Endothelial cell of umbilical vein (primary cell): ENCODE measurements around the gene FGFR4. TPM values are rescaled to one million over a fixed set of nuclear protein-coding genes. Genes with fewer than 3 reads are reported as not detected.

ENCODE experiments used
- BruUV-seq: library from RNA; stranded (reverse); fragments of 400-500 nt; replicated peaks from 2 replicates; lab custom pipeline; 2021; lab: Mats Ljungman, UMichigan
- CTCF ChIA-PET: fragments of 300-600, 350-600 bp; sonication (Branson Sonifier 250); formaldehyde crosslinking; loops from one replicate; lab custom pipeline; 2021; ENCODE audit warnings: antibody characterized with exemption, inconsistent platforms; lab: Charles Lee
- POLR2A ChIA-PET: fragments of 300-600, 350-600 bp; sonication (Branson Sonifier 250); formaldehyde crosslinking; loops from one replicate; lab custom pipeline; 2021; ENCODE audit warnings: antibody characterized with exemption, inconsistent platforms; lab: Charles Lee
- DNase-seq: peaks from one replicate; pipeline ENCODE4 v3.0.0-alpha.2; 2011; ENCODE audit warnings: low read depth, low spot score
- FAIRE-seq: peaks from 2 replicates; lab custom pipeline; 2011; peaks lifted over from hg19 to GRCh38; lab: Jason Lieb, UNC
- H2AFZ ChIP-seq: 2 replicates; pipeline ENCODE4 v1.6.0; 2012; ENCODE audit warnings: low read depth, low read length, control low read depth, inconsistent platforms
- H3K27ac ChIP-seq: 2 replicates; pipeline ENCODE4 v1.5.1; 2011; ENCODE audit warnings: low read depth, mild to moderate bottlenecking, control low read depth, low read length, moderate library complexity; ENCODE audit not compliant: insufficient read depth
- H3K27me3 ChIP-seq, 2 experiments: 2 replicates each; pipeline versions ENCODE4 v1.6.0 to v1.6.1; 2011; ENCODE audit warnings: low read length in 2 of 2, mixed read lengths in 1 of 2; ENCODE audit not compliant: control insufficient read depth in 2 of 2, insufficient read depth in 2 of 2
- H3K36me3 ChIP-seq, 2 experiments: 2 replicates in 1 of 2; 3 replicates in 1 of 2; pipeline ENCODE4 v1.5.1; 2011; ENCODE audit warnings: low read length in 2 of 2, mild to moderate bottlenecking in 1 of 2, moderate library complexity in 1 of 2; ENCODE audit not compliant: control insufficient read depth in 2 of 2, insufficient read depth in 2 of 2; ENCODE audit errors: extremely low read depth in 1 of 2
- H3K4me1 ChIP-seq: 3 replicates; pipeline ENCODE4 v1.5.1; 2011; ENCODE audit warnings: mild to moderate bottlenecking, low read length; ENCODE audit not compliant: control insufficient read depth, insufficient read depth; ENCODE audit errors: extremely low read depth
- H3K4me2 ChIP-seq: 2 replicates; pipeline ENCODE4 v1.6.1; 2011; ENCODE audit warnings: low read length, control low read depth, mixed read lengths; ENCODE audit not compliant: insufficient read depth
- H3K4me3 ChIP-seq, 3 experiments: fragments of 200-600 bp in 1 of 3; sonication (generic), shearing (Covaris generic) in 1 of 3; replicated peaks in 1 of 3; 2 replicates each; pipeline ENCODE4 v1.5.1; 2011 to 2016; ENCODE audit warnings: control low read depth in 3 of 3, low read length in 3 of 3, mild to moderate bottlenecking in 2 of 3, inconsistent platforms in 1 of 3, low read depth in 1 of 3, moderate library complexity in 1 of 3; ENCODE audit not compliant: insufficient read depth in 1 of 3
- H3K79me2 ChIP-seq: 2 replicates; pipeline ENCODE4 v1.6.0; 2012; ENCODE audit warnings: low read length, inconsistent platforms; ENCODE audit not compliant: control insufficient read depth, insufficient read depth
- H3K9ac ChIP-seq: replicated peaks from 2 replicates; pipeline ENCODE3; 2011; ENCODE audit warnings: low read length, control low read depth; ENCODE audit not compliant: insufficient read depth; ENCODE audit errors: extremely low read depth
- H3K9me1 ChIP-seq: replicated peaks from 3 replicates; pipeline ENCODE4 v1.6.0; 2011; ENCODE audit warnings: mild to moderate bottlenecking, low read length; ENCODE audit not compliant: control insufficient read depth, insufficient read depth; ENCODE audit errors: extremely low read depth
- H3K9me3 ChIP-seq: replicated peaks from 2 replicates; pipeline ENCODE4 v1.5.1; 2012; ENCODE audit warnings: low read length, inconsistent platforms; ENCODE audit not compliant: control insufficient read depth, insufficient read depth
- H4K20me1 ChIP-seq: replicated peaks from 2 replicates; pipeline ENCODE3; 2011; ENCODE audit warnings: mild to moderate bottlenecking, low read length; ENCODE audit not compliant: control insufficient read depth, insufficient read depth; ENCODE audit errors: extremely low read depth
- GATA2 ChIP-seq: IDR thresholded peaks from 2 replicates; pipeline ENCODE4 v1.7.0; 2011; ENCODE audit warnings: low read depth, mild to moderate bottlenecking, moderate library complexity, mixed read lengths, low read length; ENCODE audit not compliant: insufficient read length, insufficient read depth
- JUN ChIP-seq: IDR thresholded peaks from 2 replicates; pipeline ENCODE4 v1.6.1; 2011; ENCODE audit warnings: borderline replicate concordance, low read depth; ENCODE audit not compliant: insufficient read length, insufficient read depth
- POLR2A ChIP-seq: IDR thresholded peaks from 2 replicates; pipeline ENCODE4 v1.6.1; 2012; ENCODE audit warnings: low read depth, mild to moderate bottlenecking, control low read depth, low read length
- dilution Hi-C: fragments of 300-500 bp; cut with MboI; formaldehyde crosslinking; loops from one replicate; pipeline ENCODE4 v1.15.0; 2019; ENCODE audit warnings: low sequenced_read_pairs; ENCODE audit not compliant: extremely low pct_ligation_motif_present
- intact Hi-C: fragments of 100-400 bp; cut with micrococcal nuclease; formaldehyde crosslinking; loops from one replicate; pipeline ENCODE4 v1.10.0; 2022
- polyA plus RNA-seq, 4 experiments: library from polyadenylated mRNA; depleted of rRNA in 3 of 4; stranded (reverse) in 3 of 4; unstranded in 1 of 4; fragments of >200 nt; gene quantifications; 2 replicates each; pipeline versions ENCODE4 v1.2.1 to v1.2.3, GENCODE V29; 2011 to 2012; ENCODE audit warnings: missing spikeins in 1 of 4
- total RNA-seq: library from RNA; stranded (reverse); gene quantifications from 2 replicates; pipeline ENCODE4 v1.2.3, GENCODE V29; 2021

The FGFR4 gene
- total and polyA plus RNA-seq, 2 donors (not counting 3 experiments of a cell fraction or from before 2014, with no cell fraction given), result 1.9 to 2.9 TPM

- H3K4me2 ChIP-seq, result no peak overlapping the region
- H3K9me3 ChIP-seq, result no peaks in the 10 kb centered on the region
- H4K20me1 ChIP-seq, result no peaks in the 10 kb centered on the region
- no peak overlapping the region for H3K4me3 ChIP-seq
- dilution Hi-C loops (no loop called here), intact Hi-C loops (no loop called here)
- FAIRE-seq, result no peak
- no peaks in the 10 kb centered on the region for H3K36me3 ChIP-seq
- POLR2A ChIA-PET, result no interaction called here
- H3K79me2 ChIP-seq, result no peaks in the 10 kb centered on the region
- no peak overlapping the region for H3K9ac ChIP-seq
- H3K27me3 ChIP-seq, result peaks cover 0 to 1% of the 10 kb centered on the region in 2 experiments
- no peak overlapping the region for H3K27ac ChIP-seq
- TF ChIP-seq GATA2 (no peak), JUN (no peak), POLR2A (no peak)
- no peak for DNase-seq
- CTCF ChIA-PET, result interaction anchor here (0.9 to 1.0 kb wide), 3 partner anchors 12 to 21 kb away, joined by 3 to 4 read pairs (median 4); no protein-coding TSS in a partner anchor
- BruUV-seq, result no TSS peak
- no peak overlapping the region for H2AFZ ChIP-seq
- H3K4me1 ChIP-seq, result peaks cover 32% of the 10 kb centered on the region
- no peaks in the 10 kb centered on the region for H3K9me1 ChIP-seq
Measured at GRCh38 chr5:177090813-177091212, 4.1 kb downstream of the FGFR4 start.

- CTCF ChIA-PET, result interaction anchor here (0.9 to 1.3 kb wide), 3 partner anchors 17 to 21 kb away, joined by 3 to 4 read pairs (median 4); no protein-coding TSS in a partner anchor
- dilution Hi-C loops, result no loop called here
- TF ChIP-seq GATA2, result no peak
Measured at GRCh38 chr5:177091232-177091631, 4.5 kb downstream of the FGFR4 start.

More at GRCh38 chr5:177091232-177091631, 4.5 kb downstream of the FGFR4 start:
- no peak overlapping the region for H3K27ac ChIP-seq
- POLR2A ChIA-PET, result no interaction called here
- no peak for FAIRE-seq
- no peaks in the 10 kb centered on the region for H3K9me3 ChIP-seq
- H3K9me1 ChIP-seq, result no peaks in the 10 kb centered on the region
- H3K27me3 ChIP-seq, result peaks cover 0 to 1% of the 10 kb centered on the region in 2 experiments
- no peak overlapping the region for H3K4me2 ChIP-seq
- H3K36me3 ChIP-seq, result no peaks in the 10 kb centered on the region
- no peaks in the 10 kb centered on the region for H3K79me2 ChIP-seq
- H3K4me1 ChIP-seq, result peaks cover 36% of the 10 kb centered on the region
- H4K20me1 ChIP-seq, result no peaks in the 10 kb centered on the region
- H3K4me3 ChIP-seq, result no peak overlapping the region
- no peak overlapping the region for H2AFZ ChIP-seq
- DNase-seq, result no peak
- intact Hi-C loops, result no loop called here
- no TSS peak for BruUV-seq
- no peak overlapping the region for H3K9ac ChIP-seq
